Hepatocyte (in vitro differentiated cells): Measurements from ENCODE around the gene CBX5.

Source experiments
- EZH2phosphoT487 ChIP-seq: fragments of 200-600 bp; sonication (generic); IDR thresholded peaks from one replicate; pipeline ENCODE4 v1.6.1; 2018; ENCODE audit warnings: antibody characterized with exemption, mild to moderate bottlenecking, low read depth, moderate library complexity; ENCODE audit not compliant: unreplicated experiment, severe bottlenecking
- TF ChIP-seq, protein P1 (sequence below): fragments of 200-600 bp; sonication (generic); IDR thresholded peaks from 2 replicates; pipeline ENCODE4 v1.5.1; 2016; ENCODE audit warnings: antibody characterized with exemption, mild to moderate bottlenecking; ENCODE audit not compliant: poor library complexity

DNA sequence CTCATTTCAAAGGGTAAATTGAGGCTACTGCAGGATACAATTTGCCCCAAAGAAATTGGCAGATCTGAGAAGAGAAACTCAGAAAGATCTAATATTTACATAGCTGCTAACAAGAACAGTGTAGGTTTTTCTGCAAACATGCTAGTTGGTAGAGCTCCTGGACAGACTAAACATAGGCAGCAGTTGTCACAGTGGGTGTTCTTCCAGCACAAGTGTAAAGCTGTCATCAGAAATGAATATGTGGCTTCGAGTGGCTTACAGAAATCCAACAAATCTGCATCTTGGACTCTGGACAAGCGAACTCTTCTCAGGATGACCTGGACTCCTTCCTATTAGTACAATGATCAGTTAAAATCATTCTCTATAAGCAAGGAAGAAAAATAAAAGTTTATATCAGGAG is 5.9 kb downstream of the CBX5 start:
- TF ChIP-seq, protein P1, sequence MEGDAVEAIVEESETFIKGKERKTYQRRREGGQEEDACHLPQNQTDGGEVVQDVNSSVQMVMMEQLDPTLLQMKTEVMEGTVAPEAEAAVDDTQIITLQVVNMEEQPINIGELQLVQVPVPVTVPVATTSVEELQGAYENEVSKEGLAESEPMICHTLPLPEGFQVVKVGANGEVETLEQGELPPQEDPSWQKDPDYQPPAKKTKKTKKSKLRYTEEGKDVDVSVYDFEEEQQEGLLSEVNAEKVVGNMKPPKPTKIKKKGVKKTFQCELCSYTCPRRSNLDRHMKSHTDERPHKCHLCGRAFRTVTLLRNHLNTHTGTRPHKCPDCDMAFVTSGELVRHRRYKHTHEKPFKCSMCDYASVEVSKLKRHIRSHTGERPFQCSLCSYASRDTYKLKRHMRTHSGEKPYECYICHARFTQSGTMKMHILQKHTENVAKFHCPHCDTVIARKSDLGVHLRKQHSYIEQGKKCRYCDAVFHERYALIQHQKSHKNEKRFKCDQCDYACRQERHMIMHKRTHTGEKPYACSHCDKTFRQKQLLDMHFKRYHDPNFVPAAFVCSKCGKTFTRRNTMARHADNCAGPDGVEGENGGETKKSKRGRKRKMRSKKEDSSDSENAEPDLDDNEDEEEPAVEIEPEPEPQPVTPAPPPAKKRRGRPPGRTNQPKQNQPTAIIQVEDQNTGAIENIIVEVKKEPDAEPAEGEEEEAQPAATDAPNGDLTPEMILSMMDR = no peak
- TF ChIP-seq EZH2phosphoT487 = no peak
